Spleen (tissue), 7 donors: ENCODE data around the gene CLASRP.

Experiments used
- POLR2A ChIP-seq, 3 donors: fragments of 450-650 bp; IDR thresholded peaks; one replicate each; pipeline ENCODE4 v1.5.1; 2017; ENCODE audit warnings: antibody characterized with exemption in 3 of 3, mild to moderate bottlenecking in 1 of 3
- POLR2AphosphoS5 ChIP-seq, 3 donors: sonication (generic); formaldehyde crosslinking; IDR thresholded peaks; one replicate each; pipeline ENCODE4 v1.5.1; 2017; ENCODE audit warnings: antibody characterized with exemption in 3 of 3
- TF ChIP-seq, protein P1 (sequence below), 11 experiments: fragments of 200-600 bp in 7 of 11; fragments of 450-650 bp in 4 of 11; sonication (generic) in 4 of 11; IDR thresholded peaks in 8 of 11; conservative IDR thresholded peaks in 3 of 11; 1 replicate in 7 of 11; 2 replicates in 4 of 11; pipeline versions ENCODE4 v1.4.0 to v1.8.0; 2016 to 2021; ENCODE audit warnings: antibody characterized with exemption in 11 of 11, inconsistent platforms in 4 of 11, mild to moderate bottlenecking in 1 of 11
- donor health status: DM: no; HTN: no; CAD: no; lungs with moderate emphysema.
- donor health status: DM: no; HTN: no; CAD: no.
- donor health status: DM: no; HTN: no; CAD: no.

DNA sequence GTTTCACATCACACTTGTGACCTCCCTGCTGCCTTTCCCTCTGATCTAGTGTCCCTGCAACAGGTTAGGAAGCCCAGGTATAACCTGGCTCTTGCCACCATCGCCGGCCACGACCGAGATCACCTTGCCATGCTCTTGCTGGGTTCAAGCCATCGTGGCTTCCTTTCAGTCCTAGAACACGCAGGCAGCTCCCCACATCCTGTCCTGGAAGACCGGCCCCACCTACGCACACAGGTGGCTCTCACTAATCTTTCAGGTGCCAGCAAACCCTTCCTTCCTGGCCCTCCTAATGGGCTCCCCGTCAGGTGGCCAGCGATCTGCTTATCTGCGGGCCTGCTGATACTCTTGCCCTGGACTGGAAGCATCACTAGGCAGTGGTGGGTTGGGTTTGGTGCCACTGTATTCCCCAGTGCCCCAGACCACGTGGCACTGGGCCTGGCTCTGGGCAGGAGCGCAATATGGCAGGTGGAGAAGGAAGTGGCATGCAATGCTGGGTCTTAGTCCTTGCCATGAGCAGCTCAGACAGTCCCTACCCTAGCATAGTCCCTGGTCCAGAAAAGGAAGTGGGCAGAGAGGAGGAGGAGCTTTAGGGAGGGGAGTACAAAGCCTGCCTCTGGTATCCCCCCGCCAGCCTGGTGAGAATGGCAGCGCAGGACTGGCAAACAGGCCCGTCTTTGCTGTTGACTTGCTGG is 66.0 kb downstream of the CLASRP start:
- TF ChIP-seq POLR2AphosphoS5 (IDR thresholded peaks at IDR 0.05) = peak in 1 of 3 donors; percentile 25
- TF ChIP-seq, protein P1, sequence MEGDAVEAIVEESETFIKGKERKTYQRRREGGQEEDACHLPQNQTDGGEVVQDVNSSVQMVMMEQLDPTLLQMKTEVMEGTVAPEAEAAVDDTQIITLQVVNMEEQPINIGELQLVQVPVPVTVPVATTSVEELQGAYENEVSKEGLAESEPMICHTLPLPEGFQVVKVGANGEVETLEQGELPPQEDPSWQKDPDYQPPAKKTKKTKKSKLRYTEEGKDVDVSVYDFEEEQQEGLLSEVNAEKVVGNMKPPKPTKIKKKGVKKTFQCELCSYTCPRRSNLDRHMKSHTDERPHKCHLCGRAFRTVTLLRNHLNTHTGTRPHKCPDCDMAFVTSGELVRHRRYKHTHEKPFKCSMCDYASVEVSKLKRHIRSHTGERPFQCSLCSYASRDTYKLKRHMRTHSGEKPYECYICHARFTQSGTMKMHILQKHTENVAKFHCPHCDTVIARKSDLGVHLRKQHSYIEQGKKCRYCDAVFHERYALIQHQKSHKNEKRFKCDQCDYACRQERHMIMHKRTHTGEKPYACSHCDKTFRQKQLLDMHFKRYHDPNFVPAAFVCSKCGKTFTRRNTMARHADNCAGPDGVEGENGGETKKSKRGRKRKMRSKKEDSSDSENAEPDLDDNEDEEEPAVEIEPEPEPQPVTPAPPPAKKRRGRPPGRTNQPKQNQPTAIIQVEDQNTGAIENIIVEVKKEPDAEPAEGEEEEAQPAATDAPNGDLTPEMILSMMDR (IDR thresholded peaks at IDR 0.05 in 8 of 11, conservative IDR thresholded peaks at IDR 0.05 in 3 of 11) = no peak
- no peak for TF ChIP-seq POLR2A (IDR thresholded peaks at IDR 0.05)
